ENCODE data around the gene INSR.
"Not testable (repeated sequence)": the region's sequence is repeated elsewhere in the genome, so short reads cannot be mapped to it uniquely, and the experiment has no call there.

The INSR gene

GRCh38 chr19:7216373-7216902 lies 77.8 kb downstream of the INSR start:
- DNase-seq, result no peak

- DNase-seq, result no peak
Observed at GRCh38 chr19:7215176-7215575, 79.0 kb downstream of the INSR start.

GRCh38 chr19:7214324-7215089 lies 79.7 kb downstream of the INSR start:
- no peak for DNase-seq

GRCh38 chr19:7213628-7214323 lies 80.4 kb downstream of the INSR start:
- no peak for DNase-seq

GRCh38 chr19:7211191-7211951 lies 82.8 kb downstream of the INSR start:
- no peak for DNase-seq

GRCh38 chr19:7210359-7210758 lies 83.9 kb downstream of the INSR start:
- no peak for DNase-seq

- not testable (repeated sequence) for DNase-seq
Observed at GRCh38 chr19:7209597-7210325, 84.5 kb downstream of the INSR start.

- not testable (repeated sequence) for DNase-seq
Observed at GRCh38 chr19:7209036-7209435, 85.2 kb downstream of the INSR start.

GRCh38 chr19:7203332-7203731 lies 90.9 kb downstream of the INSR start:
- DNase-seq, result no peak

- no peak for DNase-seq
Observed at GRCh38 chr19:7202888-7203287, 91.3 kb downstream of the INSR start.

- DNase-seq, result no peak
Observed at GRCh38 chr19:7200736-7201135, 93.5 kb downstream of the INSR start.

GRCh38 chr19:7199613-7200533 lies 94.3 kb downstream of the INSR start:
- no peak for DNase-seq

GRCh38 chr19:7197760-7198696 lies 96.2 kb downstream of the INSR start:
- peak; percentile 94 for DNase-seq

- peak; percentile 90 for DNase-seq
Observed at GRCh38 chr19:7197119-7197759, 97.0 kb downstream of the INSR start.

- DNase-seq, result no peak
Observed at GRCh38 chr19:7196763-7197118, 97.5 kb downstream of the INSR start.

GRCh38 chr19:7195046-7195445 lies 99.2 kb downstream of the INSR start:
- no peak for DNase-seq

GRCh38 chr19:7194566-7194965 lies 99.6 kb downstream of the INSR start:
- DNase-seq, result no peak

GRCh38 chr19:7191946-7192691 lies 102.1 kb downstream of the INSR start:
- DNase-seq, result peak; percentile 51

Data from CD4-positive, alpha-beta T cell treated with Interferon gamma for 1 hour (primary cell).